Measurements from ENCODE around the gene RNF207. TPM values are rescaled to one million over a fixed set of nuclear protein-coding genes. Genes with fewer than 3 reads are reported as not detected.

Gene RNF207
- total and polyA plus RNA-seq, 10 of the 15 experiments (the other 5 are each of a cell fraction or from before 2014, with no cell fraction given), result 1.7 to 36.4 (median 13.1) TPM

GRCh38 chr1:6163191-6163972 lies 42.5 kb upstream of the RNF207 start:
- Histone ChIP-seq H3K27ac (ENCODE audit: control insufficient read depth, insufficient read depth) (no peak overlapping the region), H3K4me3 (no peak overlapping the region), H3K79me2 (ENCODE audit: control insufficient read depth, insufficient read depth, low read length) (no peaks in the 10 kb centered on the region), H3K9me3 (replicated peaks; ENCODE audit: control insufficient read depth, insufficient read depth, low read length) (no peaks in the 10 kb centered on the region), H3K9ac (ENCODE audit: control insufficient read depth, insufficient read depth, low read length) (no peak overlapping the region), H3K4me2 (ENCODE audit: control insufficient read depth, insufficient read depth) (no peak overlapping the region), H3K27me3 (replicated peaks in 1 of 2; ENCODE audit: control insufficient read depth in 2 of 2, insufficient read depth in 2 of 2, low read length in 1 of 2) (no peaks in the 10 kb centered on the region; a peak in 2 of 4 replicates), H3K36me3 (ENCODE audit: control insufficient read depth in 2 of 2, insufficient read depth in 2 of 2, low read length in 1 of 2) (no peaks in the 10 kb centered on the region), H4K20me1 (ENCODE audit: control insufficient read depth, insufficient read depth) (no peaks in the 10 kb centered on the region), H2AFZ (ENCODE audit: control insufficient read depth, low read depth, low read length) (no peak overlapping the region), H3K4me1 (ENCODE audit: control insufficient read depth, insufficient read depth, low read length) (no peaks in the 10 kb centered on the region)
- ChIA-PET RAD21 (ENCODE audit: unreplicated experiment) (no interaction called here), SMC1A (ENCODE audit: uncharacterized antibody, unreplicated experiment) (no interaction called here), POLR2A (no interaction called here), CTCF (no interaction called here)
- ATAC-seq, result no peak
- DNase-seq (ENCODE audit: low read depth, low spot score), result no peak
- in situ Hi-C loops (cut with MboI) (no loop called here), intact Hi-C loops (cut with micrococcal nuclease; ENCODE audit: unreplicated experiment) (no loop called here)
- whole genome bisulfite sequencing (ENCODE audit: insufficient coverage, insufficient replicate concordance, low lambda C conversion rate, missing lambda C conversion rate), result 40% methylated on average over 15 of the region's 15 CpGs
- no TSS peak for BruUV-seq (replicated peaks)
- TF ChIP-seq NFYA (IDR thresholded peaks at IDR 0.05; ENCODE audit: borderline replicate concordance, low read depth, low read length), result no peak
- TF ChIP-seq GATAD2B (conservative IDR thresholded peaks at IDR 0.05; ENCODE audit: low read depth), result no peak
- TF ChIP-seq FOXK2 (IDR thresholded peaks at IDR 0.05), result no peak
- FAIRE-seq, result no peak

- no peak for ATAC-seq
- H2AFZ ChIP-seq (ENCODE audit: control insufficient read depth, low read depth, low read length), result no peak overlapping the region
- in situ Hi-C loops (cut with MboI) (no loop called here), intact Hi-C loops (cut with micrococcal nuclease; ENCODE audit: unreplicated experiment) (no loop called here)
- FAIRE-seq, result no peak
- H3K36me3 ChIP-seq (ENCODE audit: control insufficient read depth in 2 of 2, insufficient read depth in 2 of 2, low read length in 1 of 2), result no peaks in the 10 kb centered on the region
- RAD21 ChIA-PET (ENCODE audit: unreplicated experiment), result no interaction called here
- no peak overlapping the region for H3K9ac ChIP-seq (ENCODE audit: control insufficient read depth, insufficient read depth, low read length)
- SMC1A ChIA-PET (ENCODE audit: uncharacterized antibody, unreplicated experiment), result no interaction called here
- H3K27ac ChIP-seq (ENCODE audit: control insufficient read depth, insufficient read depth), result no peak overlapping the region
- no peak overlapping the region for H3K4me2 ChIP-seq (ENCODE audit: control insufficient read depth, insufficient read depth)
- CTCF ChIA-PET, result no interaction called here
- no peaks in the 10 kb centered on the region for H3K79me2 ChIP-seq (ENCODE audit: control insufficient read depth, insufficient read depth, low read length)
- no peaks in the 10 kb centered on the region; a peak in 2 of 4 replicates for H3K27me3 ChIP-seq (replicated peaks in 1 of 2; ENCODE audit: control insufficient read depth in 2 of 2, insufficient read depth in 2 of 2, low read length in 1 of 2)
- 43% methylated on average over 17 of the region's 19 CpGs for WGBS (ENCODE audit: insufficient coverage, insufficient replicate concordance, low lambda C conversion rate, missing lambda C conversion rate)
- POLR2A ChIA-PET, result no interaction called here
- no peak for DNase-seq (ENCODE audit: low read depth, low spot score)
- no peaks in the 10 kb centered on the region for H3K9me3 ChIP-seq (replicated peaks; ENCODE audit: control insufficient read depth, insufficient read depth, low read length)
- H4K20me1 ChIP-seq (ENCODE audit: control insufficient read depth, insufficient read depth), result no peaks in the 10 kb centered on the region
- BruUV-seq (replicated peaks), result no TSS peak
- H3K4me3 ChIP-seq, result no peak overlapping the region
- H3K4me1 ChIP-seq (ENCODE audit: control insufficient read depth, insufficient read depth, low read length), result no peaks in the 10 kb centered on the region
- no peak for TF ChIP-seq NFYA (IDR thresholded peaks at IDR 0.05; ENCODE audit: borderline replicate concordance, low read depth, low read length)
- no peak for TF ChIP-seq SIN3A (IDR thresholded peaks at IDR 0.05; ENCODE audit: low read depth, low read length)
- TF ChIP-seq RELA (IDR thresholded peaks at IDR 0.05; ENCODE audit: borderline replicate concordance, partially characterized antibody), result no peak
- no peak for TF ChIP-seq USF1 (IDR thresholded peaks at IDR 0.05; ENCODE audit: borderline replicate concordance, extremely low read length, insufficient read depth, low read depth, low read length)
- TF ChIP-seq MYC (IDR thresholded peaks at IDR 0.05; ENCODE audit: insufficient read depth, insufficient read length, insufficient replicate concordance, low read length, severe bottlenecking), result no peak
- TF ChIP-seq CBFB (IDR thresholded peaks at IDR 0.05; ENCODE audit: low read depth), result no peak
- TF ChIP-seq RCOR1 (conservative IDR thresholded peaks at IDR 0.05; ENCODE audit: low read depth, low read length), result no peak
- TF ChIP-seq CREM (IDR thresholded peaks at IDR 0.05; ENCODE audit: low read depth), result no peak
- no peak for TF ChIP-seq ZNF687 (IDR thresholded peaks at IDR 0.05)
Measured at GRCh38 chr1:6163973-6164617, 41.8 kb upstream of the RNF207 start.

All from GM12878 (cell line).